Right lobe of liver (tissue), 6 donors: ENCODE data around the gene LDLR. TPM values are rescaled to one million over a fixed set of nuclear protein-coding genes. Genes with fewer than 3 reads are reported as not detected.
"Not testable (repeated sequence)": the region's sequence is repeated elsewhere in the genome, so short reads cannot be mapped to it uniquely, and the experiment has no call there.

Source experiments
- ATAC-seq, 4 donors: fragments of 200-7000 bp; cut with Tn5 transposase; one replicate each; pipeline ENCODE4 v1.9.1; 2020; ENCODE audit warnings: mild to moderate bottlenecking in 4 of 4, moderate library complexity in 4 of 4
- DNase-seq, 3 donors: peaks; one replicate each; pipeline ENCODE4 v3.0.0-alpha.2; 2020
- H3K27ac ChIP-seq, 3 donors: fragments of 200-600 bp; one replicate each; pipeline ENCODE4 v1.8.0; 2022
- H3K27me3 ChIP-seq, 2 donors: fragments of 200-600 bp; one replicate each; pipeline ENCODE4 v1.8.0; 2022
- H3K36me3 ChIP-seq, 4 donors: fragments of 200-600 bp; sonication (generic) in 1 of 4; one replicate each; pipeline versions ENCODE4 v1.5.1 to v1.8.0; 2017 to 2022; ENCODE audit warnings: control low read depth in 1 of 4
- H3K4me1 ChIP-seq, 4 donors: fragments of 200-600 bp; sonication (generic) in 1 of 4; one replicate each; pipeline versions ENCODE4 v1.5.1 to v1.8.0; 2017 to 2022; ENCODE audit warnings: control low read depth in 1 of 4
- H3K4me3 ChIP-seq, 3 donors: fragments of 200-600 bp; one replicate each; pipeline ENCODE4 v1.8.0; 2022
- H3K9me3 ChIP-seq, 4 donors: fragments of 200-600 bp; sonication (generic) in 1 of 4; one replicate each; pipeline versions ENCODE4 v1.5.1 to v1.8.0; 2017 to 2022; ENCODE audit warnings: control low read depth in 1 of 4
- CTCF ChIP-seq, 4 donors: fragments of 200-600 bp in 3 of 4; fragments of 450-650 bp in 1 of 4; IDR thresholded peaks; one replicate each; pipeline versions ENCODE4 v1.5.1 to v1.8.0; 2016 to 2022; ENCODE audit warnings: antibody characterized with exemption in 4 of 4, mild to moderate bottlenecking in 2 of 4
- POLR2A ChIP-seq: fragments of 450-650 bp; IDR thresholded peaks from one replicate; pipeline ENCODE4 v1.6.1; 2017; ENCODE audit warnings: antibody characterized with exemption, mild to moderate bottlenecking
- WGBS: methylation state at CpG from one replicate; pipeline ENCODE4 v1.1.6; 2018; ENCODE audit warnings: low coverage, low lambda C conversion rate; ENCODE audit not compliant: insufficient coverage; ENCODE audit errors: missing lambda C conversion rate; 5-methylcytosine and 5-hydroxymethylcytosine counted together
- intact Hi-C, 2 donors: fragments of 100-400 bp; cut with DNase I; formaldehyde crosslinking; loops; one replicate each; pipeline versions ENCODE4 v1.11.2 to v1.14.1; 2022
- total RNA-seq, 6 experiments: library from RNA; depleted of rRNA in 2 of 6; stranded (reverse); fragments of >200 nt in 2 of 6; fragmentation: NEBNext Ultra II Directional in 3 of 6; extraction: Animal tissue kit (Norgen Biotek cat#: 25700) in 3 of 6; gene quantifications; one replicate each; pipeline versions ENCODE4 v1.1.0 to v1.2.4, GENCODE V29; 2016 to 2023
- donor health status: DM: no; HTN: yes; CAD: no.
- donor health status: DM: no; HTN: no; CAD: no.
- donor health status: DM: no; HTN: no; CAD: no.
- donor health status: DM: no; HTN: yes; CAD: no.
- donor health status: DM: no; HTN: yes; CAD: no.

Gene LDLR
- total RNA-seq, 6 experiments from 2014 or later, result 8.6 to 117 (median 26.8) TPM

GRCh38 chr19:11097367-11097766 is 8.1 kb downstream of the LDLR start:
- Histone ChIP-seq H3K27ac (peak overlapping the region in 1 of 3 donors; percentile 0), H3K36me3 (peaks cover 0 to 76% (median 25%) of the 10 kb centered on the region in 4 donors), H3K4me1 (peaks cover 0 to 48% (median 14%) of the 10 kb centered on the region in 4 donors)
- intact Hi-C loops, ATAC-seq, H3K4me3 ChIP-seq, H3K9me3 ChIP-seq, DNase-seq, H3K27me3 ChIP-seq: not testable (repeated sequence)
- TF ChIP-seq POLR2A, result peak; percentile 4
- WGBS, result 92% methylated on average over 6 of the region's 6 CpGs

- DNase-seq (no peak), ATAC-seq (no peak)
- Histone ChIP-seq H3K4me1 (peaks cover 0 to 39% (median 9%) of the 10 kb centered on the region in 4 donors), H3K27ac (peak overlapping the region in 1 of 3 donors; percentile 0), H3K27me3 (no peaks in the 10 kb centered on the region), H3K9me3 (no peaks in the 10 kb centered on the region), H3K4me3 (no peak overlapping the region), H3K36me3 (peaks cover 0 to 84% (median 31%) of the 10 kb centered on the region in 4 donors)
- WGBS, result 100% methylated on average over 2 of the region's 2 CpGs
- TF ChIP-seq CTCF (IDR thresholded peaks at IDR 0.05), result no peak
- no peak for TF ChIP-seq POLR2A
- intact Hi-C loops, result no loop called here
These were observed 9.1 kb downstream of the LDLR start for GRCh38 chr19:11098327-11098726.

GRCh38 chr19:11098861-11099260 is 9.6 kb downstream of the LDLR start:
- Histone ChIP-seq H3K9me3 (no peaks in the 10 kb centered on the region), H3K4me1 (peaks cover 0 to 33% (median 7%) of the 10 kb centered on the region in 4 donors), H3K4me3 (no peak overlapping the region), H3K36me3 (peaks cover 0 to 84% (median 32%) of the 10 kb centered on the region in 4 donors), H3K27ac (peak overlapping the region in 1 of 3 donors; percentile 14), H3K27me3 (no peaks in the 10 kb centered on the region)
- TF ChIP-seq CTCF (IDR thresholded peaks at IDR 0.05), result no peak
- TF ChIP-seq POLR2A, result no peak
- intact Hi-C loops, result no loop called here
- 100% methylated on average over 3 of the region's 3 CpGs for WGBS
- no peak for ATAC-seq
- no peak for DNase-seq

- ATAC-seq (no peak), DNase-seq (no peak)
- WGBS, result 63% methylated on average over 5 of the region's 12 CpGs
- Histone ChIP-seq H3K36me3 (peaks cover 5 to 85% (median 36%) of the 10 kb centered on the region in 4 donors), H3K4me3 (no peak overlapping the region), H3K27me3 (no peaks in the 10 kb centered on the region), H3K9me3 (no peaks in the 10 kb centered on the region), H3K4me1 (peaks cover 0 to 21% (median under 1%) of the 10 kb centered on the region in 4 donors), H3K27ac (no peak overlapping the region)
- TF ChIP-seq POLR2A (no peak), CTCF (IDR thresholded peaks at IDR 0.05) (no peak)
- intact Hi-C loops, result no loop called here
These were observed 10.8 kb downstream of the LDLR start for GRCh38 chr19:11100049-11100448.

GRCh38 chr19:11101057-11101456 is 11.8 kb downstream of the LDLR start:
- TF ChIP-seq CTCF (IDR thresholded peaks at IDR 0.05), result no peak
- TF ChIP-seq POLR2A, result no peak
- Histone ChIP-seq H3K27me3 (no peaks in the 10 kb centered on the region), H3K4me3 (no peak overlapping the region), H3K9me3 (no peaks in the 10 kb centered on the region), H3K4me1 (peaks cover 0 to 11% (median 0%) of the 10 kb centered on the region in 4 donors), H3K27ac (peak overlapping the region in 1 of 3 donors; percentile 13), H3K36me3 (peaks cover 10 to 85% (median 44%) of the 10 kb centered on the region in 4 donors)
- intact Hi-C loops, result no loop called here
- DNase-seq (no peak), ATAC-seq (no peak)
- 86% methylated on average over 5 of the region's 5 CpGs for WGBS
